Measurements from ENCODE around the gene RPL18. TPM values are rescaled to one million over a fixed set of nuclear protein-coding genes. Genes with fewer than 3 reads are reported as not detected.

RPL18 gene
- total and polyA plus RNA-seq, 9 of the 15 experiments (the other 6 are each of a cell fraction or from before 2014, with no cell fraction given) = 312 to 2,635 (median 1,653) TPM

GRCh38 chr19:48637449-48637947 lies 18.5 kb upstream of the RPL18 start (continued):
- TF ChIP-seq UBTF (IDR thresholded peaks at IDR 0.05; ENCODE audit: borderline replicate concordance in 1 of 2, low read depth in 2 of 2, low read length in 2 of 2) = no peak
- peak; percentile 100 for TF ChIP-seq FOXP4 (CRISPR knock-in tag; IDR thresholded peaks at IDR 0.05; ENCODE audit: borderline replicate concordance)
- peak; percentile 93 for TF ChIP-seq CCNT2 (IDR thresholded peaks at IDR 0.05; ENCODE audit: borderline replicate concordance, extremely low read depth, insufficient read length, low read depth, low read length)
- TF ChIP-seq RB1 (IDR thresholded peaks at IDR 0.05; ENCODE audit: low read depth) = peak; percentile 62
- TF ChIP-seq ZBTB17 (CRISPR knock-in tag; IDR thresholded peaks at IDR 0.05) = peak; percentile 69
- peak; percentile 48; the same call in 1 of the 2 replicates for TF ChIP-seq MTA3 (IDR thresholded peaks at IDR 0.05; ENCODE audit: borderline replicate concordance)
- TF ChIP-seq, protein P1, sequence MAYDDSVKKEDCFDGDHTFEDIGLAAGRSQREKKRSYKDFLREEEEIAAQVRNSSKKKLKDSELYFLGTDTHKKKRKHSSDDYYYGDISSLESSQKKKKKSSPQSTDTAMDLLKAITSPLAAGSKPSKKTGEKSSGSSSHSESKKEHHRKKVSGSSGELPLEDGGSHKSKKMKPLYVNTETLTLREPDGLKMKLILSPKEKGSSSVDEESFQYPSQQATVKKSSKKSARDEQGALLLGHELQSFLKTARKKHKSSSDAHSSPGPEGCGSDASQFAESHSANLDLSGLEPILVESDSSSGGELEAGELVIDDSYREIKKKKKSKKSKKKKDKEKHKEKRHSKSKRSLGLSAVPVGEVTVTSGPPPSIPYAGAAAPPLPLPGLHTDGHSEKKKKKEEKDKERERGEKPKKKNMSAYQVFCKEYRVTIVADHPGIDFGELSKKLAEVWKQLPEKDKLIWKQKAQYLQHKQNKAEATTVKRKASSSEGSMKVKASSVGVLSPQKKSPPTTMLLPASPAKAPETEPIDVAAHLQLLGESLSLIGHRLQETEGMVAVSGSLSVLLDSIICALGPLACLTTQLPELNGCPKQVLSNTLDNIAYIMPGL (CRISPR knock-in tag; IDR thresholded peaks at IDR 0.05) = 0 out of 2 replicates have a peak, but pooled peaks have one; percentile 21
- TF ChIP-seq, protein P2, sequence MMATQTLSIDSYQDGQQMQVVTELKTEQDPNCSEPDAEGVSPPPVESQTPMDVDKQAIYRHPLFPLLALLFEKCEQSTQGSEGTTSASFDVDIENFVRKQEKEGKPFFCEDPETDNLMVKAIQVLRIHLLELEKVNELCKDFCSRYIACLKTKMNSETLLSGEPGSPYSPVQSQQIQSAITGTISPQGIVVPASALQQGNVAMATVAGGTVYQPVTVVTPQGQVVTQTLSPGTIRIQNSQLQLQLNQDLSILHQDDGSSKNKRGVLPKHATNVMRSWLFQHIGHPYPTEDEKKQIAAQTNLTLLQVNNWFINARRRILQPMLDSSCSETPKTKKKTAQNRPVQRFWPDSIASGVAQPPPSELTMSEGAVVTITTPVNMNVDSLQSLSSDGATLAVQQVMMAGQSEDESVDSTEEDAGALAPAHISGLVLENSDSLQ (IDR thresholded peaks at IDR 0.05) = peak; percentile 39; the same call in 1 of the 2 replicates
- TF ChIP-seq ESRRA (IDR thresholded peaks at IDR 0.05; ENCODE audit: borderline replicate concordance, low read depth) = peak; percentile 42; the same call in 1 of the 2 replicates
- no peak; the same call in 1 of the 2 replicates for TF ChIP-seq SUPT5H (IDR thresholded peaks at IDR 0.05)
- peak in 1 of 2 experiments; percentile 63; a peak in 2 of 4 replicates for TF ChIP-seq RCOR1 (IDR thresholded peaks at IDR 0.05; ENCODE audit: borderline replicate concordance in 1 of 2, low read depth in 2 of 2, low read length in 2 of 2)
- TF ChIP-seq MYNN (IDR thresholded peaks at IDR 0.05) = 0 out of 2 replicates have a peak, but pooled peaks have one; percentile 15
- no peak for TF ChIP-seq MYNN (CRISPR knock-in tag; IDR thresholded peaks at IDR 0.05)
- peak; percentile 85; the same call in 1 of the 2 replicates for TF ChIP-seq ZBTB1 (CRISPR knock-in tag; IDR thresholded peaks at IDR 0.05; ENCODE audit: borderline replicate concordance, low read depth)
- peak; percentile 65; the same call in 1 of the 2 replicates for TF ChIP-seq CEBPZ (IDR thresholded peaks at IDR 0.05; ENCODE audit: borderline replicate concordance, low read depth, low read length)

Measured in K562 (cell line).